Testis (tissue), 3 donors: ENCODE data around the gene ENTPD7. TPM values are rescaled to one million over a fixed set of nuclear protein-coding genes. Genes with fewer than 3 reads are reported as not detected.

Experiments used
- DNase-seq: peaks from one replicate; pipeline ENCODE4 v3.0.0-alpha.2; 2019
- H3K27ac ChIP-seq, 2 donors: fragments of 200-600 bp; sonication (generic); one replicate each; pipeline ENCODE4 v1.5.1; 2019
- H3K27me3 ChIP-seq: fragments of 200-600 bp; sonication (generic); one replicate; pipeline ENCODE4 v1.5.1; 2019
- H3K36me3 ChIP-seq: fragments of 200-600 bp; sonication (generic); one replicate; pipeline ENCODE4 v1.5.1; 2017; ENCODE audit warnings: low read depth; ENCODE audit errors: missing control alignments
- H3K4me1 ChIP-seq: fragments of 200-600 bp; sonication (generic); one replicate; pipeline ENCODE4 v1.5.1; 2019
- H3K4me3 ChIP-seq, 2 donors: fragments of 200-600 bp; sonication (generic); one replicate each; pipeline ENCODE4 v1.5.1; 2017 to 2019
- H3K9me3 ChIP-seq: fragments of 200-600 bp; sonication (generic); one replicate; pipeline ENCODE4 v1.5.1; 2017
- POLR2A ChIP-seq: fragments of 450-650 bp; IDR thresholded peaks from one replicate; pipeline ENCODE4 v1.6.1; 2017; ENCODE audit warnings: antibody characterized with exemption, mild to moderate bottlenecking, moderate library complexity
- WGBS, 2 donors: methylation state at CpG; one replicate each; pipeline ENCODE4 v1.1.5; 2018; 5-methylcytosine and 5-hydroxymethylcytosine counted together
- intact Hi-C: fragments of 100-400 bp; cut with DNase I; formaldehyde crosslinking; loops from one replicate; pipeline ENCODE4 v1.15.1; 2023; ENCODE audit warnings: low total_unique reads
- polyA plus RNA-seq: library from polyadenylated mRNA; stranded (reverse); fragments of 350-450 nt; fragmentation: Illumina TruSeq; extraction: RNeasy Lipid Tissue Mini Kit (QIAGEN cat#74804); gene quantifications from one replicate; pipeline ENCODE4 v1.2.3, GENCODE V29; 2014; ENCODE audit warnings: low read depth, low replicate concordance; ENCODE audit not compliant: insufficient read depth
- total RNA-seq, 2 donors: library from RNA; depleted of rRNA; stranded (reverse); fragments of >200 nt; gene quantifications; one replicate each; pipeline ENCODE4 v1.2.3, GENCODE V29; 2016
- TF ChIP-seq, protein P1 (sequence below), 3 experiments: fragments of 450-650 bp in 2 of 3; fragments of 200-600 bp in 1 of 3; sonication (generic) in 1 of 3; IDR thresholded peaks; one replicate each; pipeline ENCODE4 v1.5.1; 2016 to 2019; ENCODE audit warnings: antibody characterized with exemption in 3 of 3, mild to moderate bottlenecking in 2 of 3, moderate library complexity in 1 of 3

ENTPD7 gene
- total and polyA plus RNA-seq, 3 donors from 2014 or later: 4.0 to 6.3 (median 5.0) TPM

DNA sequence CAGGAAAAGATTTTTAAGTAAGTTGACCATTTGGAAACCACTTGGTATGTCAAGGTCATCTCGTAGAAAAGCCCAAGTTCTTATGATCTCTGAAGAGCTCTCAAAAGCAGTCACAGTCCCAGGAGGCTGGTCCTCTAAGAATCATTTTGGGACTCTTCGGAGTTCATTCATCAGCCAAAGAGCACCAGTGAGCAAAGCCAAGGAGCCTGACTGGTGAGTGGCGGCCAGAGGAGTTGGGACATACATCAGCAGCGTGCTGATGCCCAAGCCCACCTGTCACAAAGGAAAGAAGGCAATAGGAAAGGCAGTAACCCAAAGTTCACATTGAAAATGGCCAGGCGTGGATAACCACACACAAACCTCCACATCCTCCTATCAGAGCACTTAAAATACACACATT is 55.1 kb downstream of the ENTPD7 start:
- no peak for TF ChIP-seq POLR2A
- TF ChIP-seq, protein P1, sequence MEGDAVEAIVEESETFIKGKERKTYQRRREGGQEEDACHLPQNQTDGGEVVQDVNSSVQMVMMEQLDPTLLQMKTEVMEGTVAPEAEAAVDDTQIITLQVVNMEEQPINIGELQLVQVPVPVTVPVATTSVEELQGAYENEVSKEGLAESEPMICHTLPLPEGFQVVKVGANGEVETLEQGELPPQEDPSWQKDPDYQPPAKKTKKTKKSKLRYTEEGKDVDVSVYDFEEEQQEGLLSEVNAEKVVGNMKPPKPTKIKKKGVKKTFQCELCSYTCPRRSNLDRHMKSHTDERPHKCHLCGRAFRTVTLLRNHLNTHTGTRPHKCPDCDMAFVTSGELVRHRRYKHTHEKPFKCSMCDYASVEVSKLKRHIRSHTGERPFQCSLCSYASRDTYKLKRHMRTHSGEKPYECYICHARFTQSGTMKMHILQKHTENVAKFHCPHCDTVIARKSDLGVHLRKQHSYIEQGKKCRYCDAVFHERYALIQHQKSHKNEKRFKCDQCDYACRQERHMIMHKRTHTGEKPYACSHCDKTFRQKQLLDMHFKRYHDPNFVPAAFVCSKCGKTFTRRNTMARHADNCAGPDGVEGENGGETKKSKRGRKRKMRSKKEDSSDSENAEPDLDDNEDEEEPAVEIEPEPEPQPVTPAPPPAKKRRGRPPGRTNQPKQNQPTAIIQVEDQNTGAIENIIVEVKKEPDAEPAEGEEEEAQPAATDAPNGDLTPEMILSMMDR (IDR thresholded peaks at IDR 0.05): no peak
- no peaks in the 10 kb centered on the region for H3K36me3 ChIP-seq
- intact Hi-C loops: no loop called here

DNA sequence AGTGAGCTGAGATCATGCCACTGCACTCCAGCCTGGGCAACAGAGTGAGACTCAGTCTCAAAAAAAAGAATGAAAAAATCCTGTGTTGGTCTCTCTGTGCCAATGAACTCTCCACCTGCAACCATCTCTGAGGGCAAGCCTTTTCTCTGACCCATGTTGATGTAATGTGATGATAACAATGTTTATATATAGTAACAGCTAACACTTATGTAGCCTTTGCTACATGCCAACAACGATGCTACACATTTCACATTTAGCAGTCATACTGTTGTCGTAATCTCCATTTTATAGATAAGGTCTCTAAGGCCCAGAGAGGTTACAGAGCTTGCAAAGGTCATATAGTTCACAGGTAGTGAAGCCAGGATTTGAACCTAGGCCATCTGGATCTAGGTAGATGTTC is 61.1 kb downstream of the ENTPD7 start:
- no peaks in the 10 kb centered on the region for H3K27me3 ChIP-seq
- TF ChIP-seq, protein P1 (IDR thresholded peaks at IDR 0.05): no peak
- TF ChIP-seq POLR2A: no peak
- WGBS, 2 donors: 78 to 88% methylated on average over 2 of the region's 2 CpGs
- no peaks in the 10 kb centered on the region for H3K36me3 ChIP-seq
- H3K27ac ChIP-seq: no peak overlapping the region
- no peaks in the 10 kb centered on the region for H3K4me1 ChIP-seq
- no peak for DNase-seq
- intact Hi-C loops: no loop called here
- H3K4me3 ChIP-seq: no peak overlapping the region
- no peaks in the 10 kb centered on the region for H3K9me3 ChIP-seq

More for the DNA sequence above, 55.1 kb downstream of the ENTPD7 start:
- WGBS, 2 donors: 59 to 70% methylated on average over 5 of the region's 5 CpGs
- H3K4me3 ChIP-seq: no peak overlapping the region
- H3K27me3 ChIP-seq: no peaks in the 10 kb centered on the region
- no peaks in the 10 kb centered on the region for H3K9me3 ChIP-seq
- H3K4me1 ChIP-seq: no peaks in the 10 kb centered on the region
- no peak overlapping the region for H3K27ac ChIP-seq
- no peak for DNase-seq

DNA sequence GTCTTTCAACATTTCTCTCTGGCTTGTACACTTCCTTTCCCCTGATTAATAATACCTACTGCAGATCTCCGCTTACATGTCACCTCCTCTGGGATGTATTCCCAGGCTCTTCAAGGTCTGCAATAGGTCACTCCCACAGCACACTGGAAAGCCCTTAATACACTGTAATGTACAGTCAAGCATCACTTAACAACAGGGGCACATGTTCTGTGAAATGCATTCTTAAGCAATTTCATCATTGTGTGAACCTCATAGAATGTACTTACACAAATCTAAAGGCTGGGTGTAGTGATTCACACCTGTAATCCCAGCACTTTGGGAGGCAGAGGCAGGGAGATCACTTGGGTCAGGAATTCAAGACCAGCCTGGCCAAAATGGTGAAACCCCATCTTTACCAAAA is 70.7 kb downstream of the ENTPD7 start:
- Histone ChIP-seq H3K4me1 (peaks cover 11% of the 10 kb centered on the region), H3K4me3 (no peak overlapping the region), H3K27ac (no peak overlapping the region), H3K9me3 (no peaks in the 10 kb centered on the region), H3K27me3 (no peaks in the 10 kb centered on the region), H3K36me3 (no peaks in the 10 kb centered on the region)
- no peak for DNase-seq
- 83 to 88% methylated on average over 1 of the region's 1 CpG for WGBS, 2 donors
- intact Hi-C loops: no loop called here
- no peak for TF ChIP-seq POLR2A
- TF ChIP-seq, protein P1 (IDR thresholded peaks at IDR 0.05): no peak

DNA sequence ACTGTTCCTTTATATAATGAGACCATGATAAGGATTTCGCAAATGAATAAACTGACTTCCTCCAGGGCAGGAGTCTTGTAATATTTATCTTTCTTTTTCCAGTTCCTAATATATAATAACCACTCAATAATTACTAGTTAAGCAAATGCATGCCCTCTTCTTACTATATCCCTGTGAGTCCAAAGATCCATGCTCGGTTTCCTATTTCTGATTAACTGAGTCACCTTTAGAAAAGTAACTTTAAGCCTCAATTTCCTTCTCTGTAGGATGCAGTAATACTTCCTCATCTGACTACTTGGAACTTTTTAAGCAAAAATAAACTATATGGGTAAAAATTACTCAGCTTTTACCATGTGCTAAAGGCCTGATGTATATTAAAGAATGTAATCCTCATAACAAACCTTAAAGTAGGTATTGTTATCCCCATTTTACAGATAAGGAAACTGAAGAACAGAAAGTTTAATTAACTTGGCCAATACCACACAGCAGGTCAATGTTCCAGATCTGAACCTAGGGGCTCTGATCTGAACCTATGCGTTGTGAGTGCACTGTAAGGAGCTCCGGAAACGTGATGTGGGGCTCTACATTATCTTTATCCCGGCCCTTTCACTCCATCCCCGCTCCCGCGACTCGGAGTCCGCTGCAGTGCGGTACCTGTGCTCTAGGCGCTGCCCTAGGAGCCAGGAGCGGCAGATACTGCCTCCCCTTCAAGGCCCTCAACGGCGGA is 72.2 kb downstream of the ENTPD7 start:
- H3K9me3 ChIP-seq: no peaks in the 10 kb centered on the region
- WGBS, 2 donors: 4 to 5% methylated on average over 11 to 16 of the region's 16 CpGs
- intact Hi-C loops: no loop called here

More for the DNA sequence above, 72.2 kb downstream of the ENTPD7 start:
- H3K27ac ChIP-seq: peak overlapping the region; percentile 95 to 98
- no peaks in the 10 kb centered on the region for H3K27me3 ChIP-seq
- DNase-seq: no peak
- H3K36me3 ChIP-seq: no peaks in the 10 kb centered on the region
- TF ChIP-seq, protein P1 (IDR thresholded peaks at IDR 0.05): no peak
- TF ChIP-seq POLR2A: no peak
- peaks cover 11% of the 10 kb centered on the region for H3K4me1 ChIP-seq
- H3K4me3 ChIP-seq: peak overlapping the region; percentile 88 to 98
